Activated T-cell treated with anti-CD3 and anti-CD28 coated beads, Interleukin-2, amount 50 U/mL, for 72 hours (primary cell): ENCODE measurements around the gene KCND3. TPM values are rescaled to one million over a fixed set of nuclear protein-coding genes. Genes with fewer than 3 reads are reported as not detected.
A peak's percentile ranks its signal among the peaks of the same experiment; 100 is the strongest.

ENCODE experiments used
- ATAC-seq, 2 donors: fragments of 150-1000 bp; cut with Tn5 transposase; replicated peaks in 1 of 2; 2 replicates each; pipeline ENCODE4 v1.10.0; 2021; ENCODE audit warnings: moderate library complexity in 2 of 2, mild to moderate bottlenecking in 1 of 2
- DNase-seq, 2 donors: peaks; one replicate each; pipeline ENCODE4 v3.0.0; 2021 to 2022; ENCODE audit warnings: mixed read lengths in 1 of 2
- H3K27ac Mint-ChIP-seq: one replicate; pipeline ENCODE4 v1.8.0; 2022; ENCODE audit warnings: mild to moderate bottlenecking, moderate library complexity, mixed read lengths
- H3K27me3 Mint-ChIP-seq: one replicate; pipeline ENCODE4 v1.8.0; 2022; ENCODE audit warnings: low read depth, mixed read lengths
- H3K36me3 Mint-ChIP-seq, 2 donors: one replicate each; pipeline ENCODE4 v1.8.0; 2022; ENCODE audit warnings: mixed read lengths in 2 of 2, mild to moderate bottlenecking in 1 of 2; ENCODE audit not compliant: insufficient read depth in 2 of 2
- H3K4me1 Mint-ChIP-seq: one replicate; pipeline ENCODE4 v1.8.0; 2022; ENCODE audit warnings: low read depth, mixed read lengths
- H3K4me3 Mint-ChIP-seq, 2 donors: one replicate each; pipeline ENCODE4 v1.8.0; 2022; ENCODE audit warnings: mild to moderate bottlenecking in 2 of 2, mixed read lengths in 2 of 2, moderate library complexity in 2 of 2
- H3K9me3 Mint-ChIP-seq, 2 donors: one replicate each; pipeline ENCODE4 v1.8.0; 2022; ENCODE audit warnings: mixed read lengths in 2 of 2
- total RNA-seq, 2 donors: library from RNA; stranded (reverse); gene quantifications; one replicate each; pipeline ENCODE4 v1.2.3, GENCODE V29; 2022

Gene KCND3
- total RNA-seq = not detected

GRCh38 chr1:111989531-111990025 lies at the start of gene KCND3:
Gene KCND3, minus strand, starts transcription at chr1:111989668.
- Mint-ChIP-seq H3K4me1 (peaks cover 7% of the 10 kb centered on the region), H3K36me3 (no peaks in the 10 kb centered on the region), H3K9me3 (no peaks in the 10 kb centered on the region), H3K27ac (no peak within 1 kb of the TSS), H3K27me3 (peaks cover 76% of the 10 kb centered on the region), H3K4me3 (peak within 1 kb of the TSS; percentile 64 to 81)
- ATAC-seq = peak; percentile 57 to 58
- peak; percentile 33 for DNase-seq

GRCh38 chr1:112034277-112034676 lies 44.8 kb upstream of the KCND3 start:
- no peaks in the 10 kb centered on the region for H3K4me1 Mint-ChIP-seq
- DNase-seq (no peak), ATAC-seq (no peak)
- H3K9me3 Mint-ChIP-seq = no peaks in the 10 kb centered on the region
- no peaks in the 10 kb centered on the region for H3K36me3 Mint-ChIP-seq
- no peak overlapping the region for H3K27ac Mint-ChIP-seq
- H3K4me3 Mint-ChIP-seq = no peak overlapping the region
- H3K27me3 Mint-ChIP-seq = no peaks in the 10 kb centered on the region

GRCh38 chr1:112033439-112034120 lies 44.1 kb upstream of the KCND3 start:
- H3K4me3 Mint-ChIP-seq = no peak overlapping the region

GRCh38 chr1:112030157-112030556 lies 40.7 kb upstream of the KCND3 start:
- Mint-ChIP-seq H3K36me3 (no peaks in the 10 kb centered on the region), H3K4me3 (no peak overlapping the region), H3K9me3 (no peaks in the 10 kb centered on the region), H3K27me3 (peaks cover 9% of the 10 kb centered on the region), H3K4me1 (no peaks in the 10 kb centered on the region), H3K27ac (no peak overlapping the region)
- DNase-seq (no peak), ATAC-seq (no peak)

More at GRCh38 chr1:112033439-112034120, 44.1 kb upstream of the KCND3 start:
- Mint-ChIP-seq H3K9me3 (no peaks in the 10 kb centered on the region), H3K27me3 (no peaks in the 10 kb centered on the region), H3K4me1 (no peaks in the 10 kb centered on the region), H3K27ac (no peak overlapping the region), H3K36me3 (no peaks in the 10 kb centered on the region)
- no peak for ATAC-seq
- no peak for DNase-seq

GRCh38 chr1:112027696-112028095 lies 38.2 kb upstream of the KCND3 start:
- H3K27me3 Mint-ChIP-seq = peaks cover 9% of the 10 kb centered on the region
- H3K27ac Mint-ChIP-seq = no peak overlapping the region
- no peak for DNase-seq
- ATAC-seq = no peak
- H3K36me3 Mint-ChIP-seq = no peaks in the 10 kb centered on the region
- no peak overlapping the region for H3K4me3 Mint-ChIP-seq
- H3K9me3 Mint-ChIP-seq = no peaks in the 10 kb centered on the region
- H3K4me1 Mint-ChIP-seq = no peaks in the 10 kb centered on the region

GRCh38 chr1:112026501-112026900 lies 37.0 kb upstream of the KCND3 start:
- no peak for ATAC-seq
- Mint-ChIP-seq H3K9me3 (no peaks in the 10 kb centered on the region), H3K27ac (no peak overlapping the region), H3K4me1 (no peaks in the 10 kb centered on the region), H3K27me3 (peaks cover 13% of the 10 kb centered on the region), H3K4me3 (no peak overlapping the region), H3K36me3 (no peaks in the 10 kb centered on the region)
- no peak for DNase-seq

GRCh38 chr1:112026016-112026415 lies 36.5 kb upstream of the KCND3 start:
- peaks cover 17% of the 10 kb centered on the region for H3K27me3 Mint-ChIP-seq
- no peak overlapping the region for H3K27ac Mint-ChIP-seq
- ATAC-seq (no peak), DNase-seq (no peak)
- no peaks in the 10 kb centered on the region for H3K36me3 Mint-ChIP-seq
- no peaks in the 10 kb centered on the region for H3K4me1 Mint-ChIP-seq
- no peaks in the 10 kb centered on the region for H3K9me3 Mint-ChIP-seq
- no peak overlapping the region for H3K4me3 Mint-ChIP-seq

- Mint-ChIP-seq H3K4me3 (no peak overlapping the region), H3K9me3 (no peaks in the 10 kb centered on the region), H3K4me1 (no peaks in the 10 kb centered on the region), H3K36me3 (no peaks in the 10 kb centered on the region), H3K27ac (no peak overlapping the region), H3K27me3 (peaks cover 35% of the 10 kb centered on the region)
- no peak for ATAC-seq
- no peak for DNase-seq
These were observed 31.8 kb upstream of the KCND3 start for GRCh38 chr1:112021263-112021662.

- ATAC-seq (no peak), DNase-seq (no peak)
- Mint-ChIP-seq H3K9me3 (peaks cover 0 to 3% of the 10 kb centered on the region in 2 donors), H3K27ac (no peak overlapping the region), H3K4me3 (no peak overlapping the region), H3K4me1 (no peaks in the 10 kb centered on the region), H3K27me3 (peaks cover 48% of the 10 kb centered on the region), H3K36me3 (no peaks in the 10 kb centered on the region)
These were observed 27.7 kb upstream of the KCND3 start for GRCh38 chr1:112017183-112017582.

- Mint-ChIP-seq H3K27ac (no peak overlapping the region), H3K36me3 (no peaks in the 10 kb centered on the region), H3K4me1 (no peaks in the 10 kb centered on the region), H3K9me3 (peaks cover 0 to 3% of the 10 kb centered on the region in 2 donors), H3K4me3 (no peak overlapping the region), H3K27me3 (peaks cover 23% of the 10 kb centered on the region)
- DNase-seq (no peak), ATAC-seq (no peak)
These were observed 23.4 kb upstream of the KCND3 start for GRCh38 chr1:112012823-112013222.

GRCh38 chr1:112011202-112011601 lies 21.7 kb upstream of the KCND3 start:
- Mint-ChIP-seq H3K27me3 (peaks cover 22% of the 10 kb centered on the region), H3K4me1 (no peaks in the 10 kb centered on the region), H3K27ac (no peak overlapping the region), H3K9me3 (peaks cover 0 to 3% of the 10 kb centered on the region in 2 donors), H3K36me3 (no peaks in the 10 kb centered on the region), H3K4me3 (no peak overlapping the region)
- DNase-seq (no peak), ATAC-seq (no peak)

- Mint-ChIP-seq H3K4me3 (no peak overlapping the region), H3K27me3 (peaks cover 6% of the 10 kb centered on the region), H3K27ac (no peak overlapping the region), H3K36me3 (no peaks in the 10 kb centered on the region), H3K9me3 (no peaks in the 10 kb centered on the region), H3K4me1 (no peaks in the 10 kb centered on the region)
- DNase-seq (no peak), ATAC-seq (no peak)
These were observed 17.7 kb upstream of the KCND3 start for GRCh38 chr1:112007169-112007568.

- Mint-ChIP-seq H3K27me3 (peaks cover 13% of the 10 kb centered on the region), H3K4me1 (no peaks in the 10 kb centered on the region), H3K27ac (no peak overlapping the region), H3K4me3 (no peak overlapping the region), H3K9me3 (no peaks in the 10 kb centered on the region), H3K36me3 (no peaks in the 10 kb centered on the region)
- DNase-seq (no peak), ATAC-seq (no peak)
These were observed 17.1 kb upstream of the KCND3 start for GRCh38 chr1:112006416-112007025.

- ATAC-seq (no peak), DNase-seq (no peak)
- no peaks in the 10 kb centered on the region for H3K36me3 Mint-ChIP-seq
- no peak overlapping the region for H3K27ac Mint-ChIP-seq
- H3K4me1 Mint-ChIP-seq = no peaks in the 10 kb centered on the region
- H3K4me3 Mint-ChIP-seq = no peak overlapping the region
- peaks cover 30% of the 10 kb centered on the region for H3K27me3 Mint-ChIP-seq
- no peaks in the 10 kb centered on the region for H3K9me3 Mint-ChIP-seq
These were observed 14.6 kb upstream of the KCND3 start for GRCh38 chr1:112004076-112004475.
